Measurements from ENCODE around the gene MYMK. TPM values are rescaled to one million over a fixed set of nuclear protein-coding genes. Genes with fewer than 3 reads are reported as not detected.

MYMK gene
- total RNA-seq, 1 donor from 2014 or later: not detected

- Mint-ChIP-seq H3K4me1 (no peaks in the 10 kb centered on the region), H3K27me3 (peaks cover 6% of the 10 kb centered on the region), H3K27ac (no peak overlapping the region), H3K4me3 (no peak overlapping the region), H3K36me3 (ENCODE audit: low read depth) (no peaks in the 10 kb centered on the region), H3K9me3 (peaks cover 20% of the 10 kb centered on the region)
- DNase-seq: no peak
- intact Hi-C loops (cut with micrococcal nuclease): no loop called here
Measured at GRCh38 chr9:133502112-133502511, 22.6 kb downstream of the MYMK start.

GRCh38 chr9:133499892-133500270, 24.9 kb downstream of the MYMK start:
- intact Hi-C loops (cut with micrococcal nuclease): no loop called here
- H3K9me3 Mint-ChIP-seq: peaks cover 20% of the 10 kb centered on the region
- H3K4me3 Mint-ChIP-seq: no peak overlapping the region
- H3K27ac Mint-ChIP-seq: no peak overlapping the region
- H3K4me1 Mint-ChIP-seq: no peaks in the 10 kb centered on the region
- H3K27me3 Mint-ChIP-seq: peaks cover 6% of the 10 kb centered on the region
- no peak for DNase-seq
- no peaks in the 10 kb centered on the region for H3K36me3 Mint-ChIP-seq (ENCODE audit: low read depth)

- no peak overlapping the region for H3K4me3 Mint-ChIP-seq
- peaks cover 20% of the 10 kb centered on the region for H3K9me3 Mint-ChIP-seq
- no peaks in the 10 kb centered on the region for H3K36me3 Mint-ChIP-seq (ENCODE audit: low read depth)
- H3K27ac Mint-ChIP-seq: no peak overlapping the region
- H3K4me1 Mint-ChIP-seq: no peaks in the 10 kb centered on the region
- no peak for DNase-seq
- peaks cover 6% of the 10 kb centered on the region for H3K27me3 Mint-ChIP-seq
- intact Hi-C loops (cut with micrococcal nuclease): no loop called here
Measured at GRCh38 chr9:133499132-133499891, 25.4 kb downstream of the MYMK start.

- no peaks in the 10 kb centered on the region for H3K36me3 Mint-ChIP-seq (ENCODE audit: low read depth)
- no peak overlapping the region for H3K27ac Mint-ChIP-seq
- DNase-seq: no peak
- intact Hi-C loops (cut with micrococcal nuclease): no loop called here
- H3K4me1 Mint-ChIP-seq: no peaks in the 10 kb centered on the region
- H3K9me3 Mint-ChIP-seq: peaks cover 13% of the 10 kb centered on the region
- no peak overlapping the region for H3K4me3 Mint-ChIP-seq
- no peaks in the 10 kb centered on the region for H3K27me3 Mint-ChIP-seq
Measured at GRCh38 chr9:133496861-133497842, 27.6 kb downstream of the MYMK start.

- Mint-ChIP-seq H3K27ac (no peak overlapping the region), H3K4me1 (no peaks in the 10 kb centered on the region), H3K36me3 (ENCODE audit: low read depth) (no peaks in the 10 kb centered on the region), H3K4me3 (no peak overlapping the region), H3K9me3 (no peaks in the 10 kb centered on the region), H3K27me3 (no peaks in the 10 kb centered on the region)
- intact Hi-C loops (cut with micrococcal nuclease): no loop called here
- no peak for DNase-seq
Measured at GRCh38 chr9:133495327-133496293, 29.1 kb downstream of the MYMK start.

- Mint-ChIP-seq H3K4me1 (no peaks in the 10 kb centered on the region), H3K36me3 (ENCODE audit: low read depth) (no peaks in the 10 kb centered on the region), H3K4me3 (no peak overlapping the region), H3K9me3 (no peaks in the 10 kb centered on the region), H3K27me3 (peaks cover 1% of the 10 kb centered on the region), H3K27ac (no peak overlapping the region)
- DNase-seq: no peak
- intact Hi-C loops (cut with micrococcal nuclease): no loop called here
Measured at GRCh38 chr9:133494636-133495326, 30.0 kb downstream of the MYMK start.

- no peak overlapping the region for H3K27ac Mint-ChIP-seq
- H3K9me3 Mint-ChIP-seq: no peaks in the 10 kb centered on the region
- H3K4me1 Mint-ChIP-seq: no peaks in the 10 kb centered on the region
- intact Hi-C loops (cut with micrococcal nuclease): no loop called here
- no peaks in the 10 kb centered on the region for H3K36me3 Mint-ChIP-seq (ENCODE audit: low read depth)
- no peak for DNase-seq
- H3K4me3 Mint-ChIP-seq: no peak overlapping the region
- H3K27me3 Mint-ChIP-seq: peaks cover 1% of the 10 kb centered on the region
Measured at GRCh38 chr9:133493845-133494540, 30.8 kb downstream of the MYMK start.

- Mint-ChIP-seq H3K27me3 (peaks cover 1% of the 10 kb centered on the region), H3K36me3 (ENCODE audit: low read depth) (no peaks in the 10 kb centered on the region), H3K4me1 (no peaks in the 10 kb centered on the region), H3K27ac (no peak overlapping the region), H3K9me3 (no peaks in the 10 kb centered on the region), H3K4me3 (no peak overlapping the region)
- intact Hi-C loops (cut with micrococcal nuclease): no loop called here
- DNase-seq: no peak
Measured at GRCh38 chr9:133493428-133493827, 31.3 kb downstream of the MYMK start.

GRCh38 chr9:133492061-133493021, 32.4 kb downstream of the MYMK start:
- Mint-ChIP-seq H3K4me1 (no peaks in the 10 kb centered on the region), H3K27me3 (peaks cover 1% of the 10 kb centered on the region), H3K4me3 (no peak overlapping the region), H3K36me3 (ENCODE audit: low read depth) (no peaks in the 10 kb centered on the region), H3K9me3 (no peaks in the 10 kb centered on the region), H3K27ac (no peak overlapping the region)
- intact Hi-C loops (cut with micrococcal nuclease): no loop called here
- DNase-seq: no peak

- intact Hi-C loops (cut with micrococcal nuclease): no loop called here
- Mint-ChIP-seq H3K27me3 (peaks cover 1% of the 10 kb centered on the region), H3K9me3 (no peaks in the 10 kb centered on the region)
Measured at GRCh38 chr9:133491656-133491925, 33.2 kb downstream of the MYMK start.

GRCh38 chr9:133490865-133491655, 33.7 kb downstream of the MYMK start:
- peaks cover 3% of the 10 kb centered on the region for H3K27me3 Mint-ChIP-seq
- no peaks in the 10 kb centered on the region for H3K9me3 Mint-ChIP-seq
- H3K27ac Mint-ChIP-seq: no peak overlapping the region
- no peaks in the 10 kb centered on the region for H3K4me1 Mint-ChIP-seq
- DNase-seq: no peak
- no peaks in the 10 kb centered on the region for H3K36me3 Mint-ChIP-seq (ENCODE audit: low read depth)
- H3K4me3 Mint-ChIP-seq: no peak overlapping the region
- intact Hi-C loops (cut with micrococcal nuclease): no loop called here

More at GRCh38 chr9:133491656-133491925, 33.2 kb downstream of the MYMK start:
- DNase-seq: no peak
- Mint-ChIP-seq H3K27ac (no peak overlapping the region), H3K4me1 (no peaks in the 10 kb centered on the region), H3K36me3 (ENCODE audit: low read depth) (no peaks in the 10 kb centered on the region), H3K4me3 (no peak overlapping the region)

Measured in activated CD4-positive, alpha-beta T cell treated with anti-CD3 and anti-CD28 coated beads, Interleukin-2, amount 10 ng/mL, durations not matched to agents 24 days and 14 days (primary cell).